ENCODE measurements around the gene SLC43A2. TPM values are rescaled to one million over a fixed set of nuclear protein-coding genes. Genes with fewer than 3 reads are reported as not detected.

The SLC43A2 gene
- total and polyA plus RNA-seq, 2 donors (not counting 1 experiment from before 2014, with no cell fraction given), result 8.4 to 13.7 TPM

- Histone ChIP-seq H4K20me1 (ENCODE audit: control insufficient read depth, extremely low read depth, insufficient read depth, low read length) (no peaks in the 10 kb centered on the region), H3K27me3 (ENCODE audit: control insufficient read depth, insufficient read depth, low read length) (no peaks in the 10 kb centered on the region), H3K79me2 (ENCODE audit: control insufficient read depth, insufficient read depth, low read length) (no peaks in the 10 kb centered on the region), H2AFZ (ENCODE audit: low read length) (no peak overlapping the region), H3K4me2 (ENCODE audit: extremely low read depth, insufficient read depth, low read length) (no peak overlapping the region), H3K9ac (ENCODE audit: insufficient read depth, low read length) (no peak overlapping the region), H3K9me3 (ENCODE audit: control insufficient read depth, insufficient read depth, low read depth, low read length) (no peaks in the 10 kb centered on the region), H3K27ac (ENCODE audit: insufficient read depth, low read length) (no peak overlapping the region), H3K4me3 (replicated peaks in 1 of 4; ENCODE audit: control extremely low read depth in 1 of 4, insufficient read depth in 1 of 4, low read depth in 3 of 4, low read length in 4 of 4) (no peak overlapping the region), H3K4me1 (ENCODE audit: control insufficient read depth, extremely low read depth, insufficient read depth, low read length) (no peaks in the 10 kb centered on the region), H3K36me3 (ENCODE audit: control insufficient read depth, insufficient read depth, low read length) (no peaks in the 10 kb centered on the region)
- no peak for DNase-seq (ENCODE audit: low read depth in 2 of 2)
- no peak for TF ChIP-seq EZH2 (IDR thresholded peaks at IDR 0.05; ENCODE audit: low read length, missing control alignments)
- no peak for TF ChIP-seq CTCF (conservative IDR thresholded peaks at IDR 0.05 in 1 of 2, IDR thresholded peaks at IDR 0.05 in 1 of 2; ENCODE audit: low read depth in 1 of 2, low read length in 2 of 2)
Observed at GRCh38 chr17:1608676-1609075, 20.0 kb downstream of the SLC43A2 start.

- no peaks in the 10 kb centered on the region for H4K20me1 ChIP-seq (ENCODE audit: control insufficient read depth, extremely low read depth, insufficient read depth, low read length)
- H3K9ac ChIP-seq (ENCODE audit: insufficient read depth, low read length), result no peak overlapping the region
- no peaks in the 10 kb centered on the region for H3K9me3 ChIP-seq (ENCODE audit: control insufficient read depth, insufficient read depth, low read depth, low read length)
- no peaks in the 10 kb centered on the region for H3K36me3 ChIP-seq (ENCODE audit: control insufficient read depth, insufficient read depth, low read length)
- DNase-seq (ENCODE audit: low read depth in 2 of 2), result no peak
- no peak overlapping the region for H3K27ac ChIP-seq (ENCODE audit: insufficient read depth, low read length)
- TF ChIP-seq EZH2 (IDR thresholded peaks at IDR 0.05; ENCODE audit: low read length, missing control alignments) (no peak), CTCF (conservative IDR thresholded peaks at IDR 0.05 in 1 of 2, IDR thresholded peaks at IDR 0.05 in 1 of 2; ENCODE audit: low read depth in 1 of 2, low read length in 2 of 2) (no peak)
- H3K79me2 ChIP-seq (ENCODE audit: control insufficient read depth, insufficient read depth, low read length), result no peaks in the 10 kb centered on the region
- H3K27me3 ChIP-seq (ENCODE audit: control insufficient read depth, insufficient read depth, low read length), result no peaks in the 10 kb centered on the region
- no peak overlapping the region for H3K4me3 ChIP-seq (replicated peaks in 1 of 4; ENCODE audit: control extremely low read depth in 1 of 4, insufficient read depth in 1 of 4, low read depth in 3 of 4, low read length in 4 of 4)
- H3K4me1 ChIP-seq (ENCODE audit: control insufficient read depth, extremely low read depth, insufficient read depth, low read length), result no peaks in the 10 kb centered on the region
- H3K4me2 ChIP-seq (ENCODE audit: extremely low read depth, insufficient read depth, low read length), result no peak overlapping the region
- H2AFZ ChIP-seq (ENCODE audit: low read length), result no peak overlapping the region
Observed at GRCh38 chr17:1607971-1608320, 20.7 kb downstream of the SLC43A2 start.

GRCh38 chr17:1606352-1606985, 22.2 kb downstream of the SLC43A2 start:
- Histone ChIP-seq H3K4me3 (replicated peaks in 1 of 4; ENCODE audit: control extremely low read depth in 1 of 4, insufficient read depth in 1 of 4, low read depth in 3 of 4, low read length in 4 of 4) (no peak overlapping the region), H3K9ac (ENCODE audit: insufficient read depth, low read length) (no peak overlapping the region), H3K9me3 (ENCODE audit: control insufficient read depth, insufficient read depth, low read depth, low read length) (no peaks in the 10 kb centered on the region), H4K20me1 (ENCODE audit: control insufficient read depth, extremely low read depth, insufficient read depth, low read length) (no peaks in the 10 kb centered on the region), H3K79me2 (ENCODE audit: control insufficient read depth, insufficient read depth, low read length) (no peaks in the 10 kb centered on the region), H3K4me2 (ENCODE audit: extremely low read depth, insufficient read depth, low read length) (no peak overlapping the region), H3K4me1 (ENCODE audit: control insufficient read depth, extremely low read depth, insufficient read depth, low read length) (no peaks in the 10 kb centered on the region), H3K36me3 (ENCODE audit: control insufficient read depth, insufficient read depth, low read length) (no peaks in the 10 kb centered on the region), H3K27ac (ENCODE audit: insufficient read depth, low read length) (no peak overlapping the region), H3K27me3 (ENCODE audit: control insufficient read depth, insufficient read depth, low read length) (no peaks in the 10 kb centered on the region), H2AFZ (ENCODE audit: low read length) (no peak overlapping the region)
- no peak for DNase-seq (ENCODE audit: low read depth in 2 of 2)
- TF ChIP-seq CTCF (conservative IDR thresholded peaks at IDR 0.05 in 1 of 2, IDR thresholded peaks at IDR 0.05 in 1 of 2; ENCODE audit: low read depth in 1 of 2, low read length in 2 of 2) (no peak), EZH2 (IDR thresholded peaks at IDR 0.05; ENCODE audit: low read length, missing control alignments) (no peak)
